ENCODE measurements around the gene MCC.

The MCC gene

DNA sequence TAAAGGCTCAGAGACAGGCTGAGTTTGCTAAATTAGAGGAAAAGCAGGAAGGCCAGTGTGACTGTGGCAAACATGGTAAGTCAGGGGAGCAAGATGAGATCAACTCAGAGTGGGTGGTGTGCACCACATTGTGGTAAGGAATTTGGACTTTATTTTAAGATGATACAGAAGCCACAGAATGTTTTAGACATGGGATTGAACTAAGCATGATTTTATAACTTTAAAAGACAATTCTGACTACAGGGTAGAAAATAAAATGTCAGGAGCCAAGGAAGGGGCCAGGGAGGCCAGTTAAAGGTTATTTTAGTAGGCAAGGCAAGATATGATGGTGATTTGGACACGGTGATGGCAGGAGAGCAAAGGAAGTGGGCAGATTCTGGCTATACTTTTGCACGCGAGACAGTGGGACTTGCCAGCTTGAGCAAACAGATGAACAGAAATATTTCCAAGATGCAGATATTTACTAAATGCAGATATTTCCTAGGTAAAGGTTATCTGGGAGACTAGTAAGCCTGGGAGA, 107.4 kb downstream of the MCC start:
- H3K27ac ChIP-seq (ENCODE audit: low read depth, low read length), result no peak overlapping the region
- H3K9me3 ChIP-seq (ENCODE audit: low read length), result no peaks in the 10 kb centered on the region
- no peaks in the 10 kb centered on the region for H3K27me3 ChIP-seq (ENCODE audit: control insufficient read depth in 1 of 2, insufficient read depth in 2 of 2, low read length in 2 of 2)
- no peaks in the 10 kb centered on the region for H3K4me1 ChIP-seq (ENCODE audit: insufficient read depth, low read length)
- no peaks in the 10 kb centered on the region for H3K36me3 ChIP-seq (ENCODE audit: insufficient read depth, low read length)
- no peak overlapping the region for H3K9ac ChIP-seq (ENCODE audit: low read length)
- no peak overlapping the region for H3K4me3 ChIP-seq (ENCODE audit: low read depth in 1 of 2, low read length in 2 of 2)

DNA sequence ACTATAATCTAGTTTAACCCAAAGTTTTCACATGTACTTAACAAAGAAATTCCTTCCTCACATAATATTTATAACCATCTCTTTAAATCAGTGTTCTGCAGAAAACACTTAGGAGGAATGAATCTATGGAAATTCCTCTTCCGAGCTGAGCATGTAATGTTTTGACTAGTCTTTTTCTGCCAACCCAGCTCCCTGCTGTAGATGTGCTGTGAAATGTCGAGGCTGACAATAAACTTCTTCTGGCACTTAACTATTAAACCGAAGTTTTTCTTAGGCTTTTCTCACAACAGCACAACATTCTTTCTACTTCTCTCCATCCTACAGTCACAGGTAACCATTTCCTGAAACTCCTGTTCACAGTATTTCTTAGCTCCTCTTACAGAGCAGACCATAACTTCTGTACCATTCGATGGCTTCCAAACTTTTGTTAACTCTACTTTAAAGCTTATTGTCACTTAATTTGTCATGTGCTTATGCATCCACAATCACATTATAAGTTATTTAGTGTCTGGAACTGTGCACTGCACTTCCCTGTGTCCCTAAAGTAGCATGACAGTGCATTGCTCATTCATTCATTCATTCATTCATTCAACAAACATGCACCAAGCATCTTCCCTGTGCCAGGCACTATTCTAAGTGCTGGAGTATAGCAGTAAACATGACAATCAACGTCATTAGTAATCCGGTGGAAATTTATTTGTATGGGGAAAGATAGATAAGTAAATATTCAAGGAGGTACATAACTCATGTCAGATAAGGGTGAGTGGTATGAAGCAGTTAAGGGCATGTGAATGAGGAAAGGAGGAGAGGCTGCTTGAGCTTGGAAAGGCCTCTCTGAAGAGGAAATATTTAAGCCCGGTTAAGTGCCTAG, 108.1 kb downstream of the MCC start:
- Histone ChIP-seq H3K27ac (ENCODE audit: low read depth, low read length) (no peak overlapping the region), H3K27me3 (ENCODE audit: control insufficient read depth in 1 of 2, insufficient read depth in 2 of 2, low read length in 2 of 2) (no peaks in the 10 kb centered on the region), H3K36me3 (ENCODE audit: insufficient read depth, low read length) (no peaks in the 10 kb centered on the region), H3K9ac (ENCODE audit: low read length) (no peak overlapping the region), H3K4me3 (ENCODE audit: low read depth in 1 of 2, low read length in 2 of 2) (no peak overlapping the region), H3K4me1 (ENCODE audit: insufficient read depth, low read length) (no peaks in the 10 kb centered on the region), H3K9me3 (ENCODE audit: low read length) (no peaks in the 10 kb centered on the region)

DNA sequence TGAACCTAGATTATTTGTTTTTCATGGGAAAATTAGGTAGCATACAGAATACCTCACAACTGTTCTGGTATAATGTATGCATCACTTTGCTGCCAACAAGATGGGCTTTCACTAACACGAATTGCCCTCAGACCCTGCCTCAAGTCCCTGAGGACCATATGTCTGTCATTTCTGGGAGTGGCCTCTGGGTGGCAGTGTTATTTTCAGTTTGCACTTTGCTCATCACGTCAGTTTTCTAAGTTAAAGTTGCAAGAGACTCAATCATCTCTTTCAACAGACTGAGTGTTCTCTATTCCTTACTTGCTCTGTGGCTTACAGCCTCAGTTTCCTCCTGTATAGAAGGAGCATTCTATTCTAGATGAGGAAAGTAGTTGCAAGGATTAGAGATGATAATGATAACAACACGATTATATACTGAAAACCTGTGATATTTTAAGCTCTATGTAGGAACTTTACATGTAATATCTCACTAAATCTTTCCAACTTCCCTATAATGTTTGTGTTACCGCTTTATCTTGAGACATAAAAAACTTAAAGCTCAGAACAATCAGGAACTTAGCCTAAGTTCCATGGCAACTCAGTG, 109.2 kb downstream of the MCC start:
- H3K4me3 ChIP-seq (ENCODE audit: low read depth in 1 of 2, low read length in 2 of 2), result no peak overlapping the region
- H3K9ac ChIP-seq (ENCODE audit: low read length), result no peak overlapping the region
- no peaks in the 10 kb centered on the region for H3K4me1 ChIP-seq (ENCODE audit: insufficient read depth, low read length)
- H3K36me3 ChIP-seq (ENCODE audit: insufficient read depth, low read length), result no peaks in the 10 kb centered on the region
- no peaks in the 10 kb centered on the region for H3K9me3 ChIP-seq (ENCODE audit: low read length)
- no peaks in the 10 kb centered on the region for H3K27me3 ChIP-seq (ENCODE audit: control insufficient read depth in 1 of 2, insufficient read depth in 2 of 2, low read length in 2 of 2)
- no peak overlapping the region for H3K27ac ChIP-seq (ENCODE audit: low read depth, low read length)

DNA sequence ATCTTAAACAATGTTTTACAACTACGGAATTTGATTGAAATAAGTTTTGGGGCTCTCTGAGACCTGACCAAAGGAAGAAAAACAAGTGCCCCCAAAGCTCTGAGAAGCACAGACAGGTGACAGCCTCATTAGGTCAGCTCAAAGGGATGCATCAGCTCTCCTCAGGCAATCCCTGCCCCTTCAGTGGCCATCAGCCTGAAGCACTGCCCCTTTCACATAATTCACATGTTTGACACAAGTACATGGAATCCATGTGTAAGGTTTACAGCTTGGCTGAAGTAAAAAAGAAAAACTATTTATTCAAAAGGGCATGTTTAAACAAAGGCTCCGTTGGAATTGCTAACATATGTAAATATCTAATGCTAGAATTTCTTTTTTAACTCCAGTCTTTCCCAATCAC, 109.7 kb downstream of the MCC start:
- no peak overlapping the region for H3K27ac ChIP-seq (ENCODE audit: low read depth, low read length)
- no peaks in the 10 kb centered on the region for H3K36me3 ChIP-seq (ENCODE audit: insufficient read depth, low read length)
- H3K4me3 ChIP-seq (ENCODE audit: low read depth in 1 of 2, low read length in 2 of 2), result no peak overlapping the region
- no peak overlapping the region for H3K9ac ChIP-seq (ENCODE audit: low read length)
- H3K4me1 ChIP-seq (ENCODE audit: insufficient read depth, low read length), result no peaks in the 10 kb centered on the region
- no peaks in the 10 kb centered on the region for H3K9me3 ChIP-seq (ENCODE audit: low read length)
- H3K27me3 ChIP-seq (ENCODE audit: control insufficient read depth in 1 of 2, insufficient read depth in 2 of 2, low read length in 2 of 2), result no peaks in the 10 kb centered on the region

DNA sequence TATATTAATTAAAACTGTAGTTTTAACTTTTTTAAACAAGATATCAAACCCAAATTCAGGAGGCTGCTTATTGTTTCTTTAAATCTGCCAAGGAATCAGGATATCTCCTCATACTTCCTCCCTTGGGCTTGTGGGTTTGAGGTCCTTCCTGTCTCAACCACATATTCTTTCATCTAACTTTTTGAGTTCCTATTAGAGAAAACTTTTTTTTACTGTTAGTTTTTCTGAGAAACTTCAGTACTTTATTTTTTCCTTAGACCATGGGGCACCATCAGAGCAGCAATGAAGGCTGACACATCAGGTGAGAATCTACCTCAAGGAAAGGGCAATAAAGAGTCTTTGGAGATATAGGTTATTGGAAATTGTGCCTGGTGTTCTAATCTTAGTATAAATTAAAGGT, 110.2 kb downstream of the MCC start:
- H3K4me1 ChIP-seq (ENCODE audit: insufficient read depth, low read length), result no peaks in the 10 kb centered on the region
- H3K27me3 ChIP-seq (ENCODE audit: control insufficient read depth in 1 of 2, insufficient read depth in 2 of 2, low read length in 2 of 2), result no peaks in the 10 kb centered on the region
- no peak overlapping the region for H3K27ac ChIP-seq (ENCODE audit: low read depth, low read length)
- H3K9ac ChIP-seq (ENCODE audit: low read length), result no peak overlapping the region
- H3K4me3 ChIP-seq (ENCODE audit: low read depth in 1 of 2, low read length in 2 of 2), result no peak overlapping the region
- H3K36me3 ChIP-seq (ENCODE audit: insufficient read depth, low read length), result no peaks in the 10 kb centered on the region
- no peaks in the 10 kb centered on the region for H3K9me3 ChIP-seq (ENCODE audit: low read length)

DNA sequence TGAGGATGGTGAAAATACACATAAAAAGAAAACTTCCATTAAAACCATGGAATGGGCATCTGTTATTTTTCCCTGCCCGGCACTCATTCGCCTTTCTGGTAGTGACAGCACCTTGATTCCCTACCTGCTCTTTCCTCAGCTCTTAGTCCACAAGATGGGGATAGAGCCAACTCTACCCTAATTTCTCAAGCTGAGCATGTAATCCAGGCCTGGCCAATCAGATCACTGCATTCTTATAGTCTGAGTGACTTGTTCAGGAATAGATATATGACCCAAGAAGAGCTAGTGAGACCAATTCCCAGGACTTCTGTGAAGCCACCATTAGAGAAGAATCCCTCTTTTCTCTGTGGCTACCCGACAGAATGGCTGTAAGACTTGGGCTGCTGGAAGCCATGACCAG, 111.6 kb downstream of the MCC start:
- peaks cover 5% of the 10 kb centered on the region for H3K4me1 ChIP-seq (ENCODE audit: insufficient read depth, low read length)
- no peaks in the 10 kb centered on the region for H3K27me3 ChIP-seq (ENCODE audit: control insufficient read depth in 1 of 2, insufficient read depth in 2 of 2, low read length in 2 of 2)
- no peak overlapping the region for H3K27ac ChIP-seq (ENCODE audit: low read depth, low read length)
- H3K9ac ChIP-seq (ENCODE audit: low read length), result no peak overlapping the region
- no peak overlapping the region for H3K4me3 ChIP-seq (ENCODE audit: low read depth in 1 of 2, low read length in 2 of 2)
- H3K36me3 ChIP-seq (ENCODE audit: insufficient read depth, low read length), result no peaks in the 10 kb centered on the region
- no peaks in the 10 kb centered on the region for H3K9me3 ChIP-seq (ENCODE audit: low read length)

DNA sequence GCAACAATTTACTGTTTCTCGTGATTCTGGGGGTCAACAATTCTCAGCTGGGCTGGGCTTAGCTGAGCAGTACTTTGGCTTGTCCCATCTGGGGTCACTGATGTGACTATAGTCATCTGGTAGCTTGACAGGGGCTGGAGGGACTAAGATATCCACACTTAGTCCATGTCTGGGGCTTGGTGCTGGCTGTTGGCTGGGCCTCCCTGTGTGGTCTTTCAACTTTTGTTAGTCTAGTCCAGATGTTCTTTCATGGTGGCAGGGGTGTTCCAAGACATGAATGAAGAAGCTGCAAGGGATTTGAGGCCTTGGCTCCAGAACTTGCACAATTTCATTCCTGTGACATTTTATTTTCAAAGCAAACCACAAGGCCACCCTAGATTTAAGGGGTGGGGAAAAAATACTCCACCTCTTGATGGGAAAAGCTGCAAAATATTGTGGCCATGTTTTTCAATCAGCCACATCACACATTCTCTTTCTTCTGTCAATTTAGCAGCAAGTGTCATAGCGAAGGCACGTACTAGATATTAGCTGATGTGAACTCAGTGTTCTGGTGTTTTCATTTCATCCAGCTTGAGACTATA, 112.7 kb downstream of the MCC start:
- H3K27me3 ChIP-seq (ENCODE audit: control insufficient read depth in 1 of 2, insufficient read depth in 2 of 2, low read length in 2 of 2), result no peaks in the 10 kb centered on the region
- H3K4me3 ChIP-seq (ENCODE audit: low read depth in 1 of 2, low read length in 2 of 2), result no peak overlapping the region
- H3K9me3 ChIP-seq (ENCODE audit: low read length), result no peaks in the 10 kb centered on the region
- peaks cover 7% of the 10 kb centered on the region for H3K4me1 ChIP-seq (ENCODE audit: insufficient read depth, low read length)
- no peak overlapping the region for H3K27ac ChIP-seq (ENCODE audit: low read depth, low read length)
- H3K36me3 ChIP-seq (ENCODE audit: insufficient read depth, low read length), result no peaks in the 10 kb centered on the region
- no peak overlapping the region for H3K9ac ChIP-seq (ENCODE audit: low read length)

DNA sequence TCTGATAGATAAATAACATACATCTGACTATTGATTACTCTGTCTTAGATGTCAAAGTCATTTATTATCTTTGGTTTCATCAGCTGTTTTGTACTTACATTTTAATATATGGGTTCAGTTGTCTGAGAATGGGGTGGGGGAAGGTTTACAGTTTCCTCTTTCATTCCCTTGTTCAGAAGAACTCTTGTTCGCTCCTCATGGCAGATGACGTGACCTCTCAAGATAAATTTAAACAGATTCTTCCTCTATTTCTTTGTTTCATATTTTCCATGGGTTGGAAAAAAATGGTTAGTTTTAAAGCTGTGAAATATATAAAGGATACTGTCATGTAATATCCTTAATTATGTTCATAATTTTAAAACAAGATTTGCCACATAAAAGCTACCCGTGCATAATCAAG, 114.8 kb downstream of the MCC start:
- H3K36me3 ChIP-seq (ENCODE audit: insufficient read depth, low read length), result no peaks in the 10 kb centered on the region
- no peak overlapping the region for H3K4me3 ChIP-seq (ENCODE audit: low read depth in 1 of 2, low read length in 2 of 2)
- H3K27ac ChIP-seq (ENCODE audit: low read depth, low read length), result no peak overlapping the region
- no peaks in the 10 kb centered on the region for H3K9me3 ChIP-seq (ENCODE audit: low read length)
- no peaks in the 10 kb centered on the region for H3K27me3 ChIP-seq (ENCODE audit: control insufficient read depth in 1 of 2, insufficient read depth in 2 of 2, low read length in 2 of 2)
- H3K4me1 ChIP-seq (ENCODE audit: insufficient read depth, low read length), result peaks cover 7% of the 10 kb centered on the region
- H3K9ac ChIP-seq (ENCODE audit: low read length), result no peak overlapping the region

DNA sequence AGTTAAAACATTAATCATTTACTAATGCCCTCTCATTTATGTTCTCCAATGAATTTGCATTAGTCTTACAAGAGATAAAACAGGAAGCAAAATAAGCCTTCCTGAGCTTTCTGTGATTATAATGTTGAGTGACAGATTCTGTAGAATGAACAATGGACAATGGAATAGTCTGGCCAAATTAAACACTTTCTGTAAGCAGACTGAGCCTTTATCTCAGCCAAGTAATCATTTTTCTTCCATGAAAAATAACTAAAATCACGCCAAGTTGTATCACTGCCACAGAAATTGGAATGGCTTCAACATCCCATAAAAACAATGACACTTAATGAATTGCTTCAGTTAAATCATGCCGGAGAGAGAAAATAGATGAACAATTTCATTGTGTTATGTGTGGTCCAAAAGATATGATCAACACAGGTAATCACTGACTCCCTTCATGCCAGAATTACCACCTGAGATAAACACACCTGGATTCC, 116.5 kb downstream of the MCC start:
- H3K27me3 ChIP-seq (ENCODE audit: control insufficient read depth in 1 of 2, insufficient read depth in 2 of 2, low read length in 2 of 2), result no peaks in the 10 kb centered on the region
- H3K9me3 ChIP-seq (ENCODE audit: low read length), result no peaks in the 10 kb centered on the region
- H3K4me1 ChIP-seq (ENCODE audit: insufficient read depth, low read length), result peaks cover 7% of the 10 kb centered on the region
- H3K4me3 ChIP-seq (ENCODE audit: low read depth in 1 of 2, low read length in 2 of 2), result no peak overlapping the region
- H3K27ac ChIP-seq (ENCODE audit: low read depth, low read length), result no peak overlapping the region
- no peak overlapping the region for H3K9ac ChIP-seq (ENCODE audit: low read length)
- no peaks in the 10 kb centered on the region for H3K36me3 ChIP-seq (ENCODE audit: insufficient read depth, low read length)

DNA sequence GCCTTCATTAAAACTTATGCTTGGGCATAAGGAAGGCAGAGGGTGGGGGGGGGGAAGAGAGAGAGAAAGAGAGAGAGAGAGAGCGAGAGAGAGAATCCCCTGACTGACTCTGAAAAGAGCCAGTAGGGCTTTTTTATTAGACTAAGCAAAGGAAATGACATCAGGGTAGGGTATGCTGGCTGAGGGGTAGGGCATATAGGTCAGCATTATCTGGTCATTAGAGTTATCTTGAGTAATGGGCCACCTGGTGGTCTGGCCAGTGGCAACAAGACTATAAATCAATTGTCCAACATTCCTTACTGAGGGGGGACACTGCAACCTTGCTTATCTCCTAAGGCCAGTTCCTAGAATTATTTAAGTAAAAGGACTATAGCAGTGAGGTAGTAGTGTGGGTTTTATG, 120.7 kb downstream of the MCC start:
- H3K4me3 ChIP-seq (ENCODE audit: low read depth in 1 of 2, low read length in 2 of 2), result no peak overlapping the region
- H3K36me3 ChIP-seq (ENCODE audit: insufficient read depth, low read length), result no peaks in the 10 kb centered on the region
- no peaks in the 10 kb centered on the region for H3K27me3 ChIP-seq (ENCODE audit: control insufficient read depth in 1 of 2, insufficient read depth in 2 of 2, low read length in 2 of 2)
- no peaks in the 10 kb centered on the region for H3K9me3 ChIP-seq (ENCODE audit: low read length)
- no peak overlapping the region for H3K27ac ChIP-seq (ENCODE audit: low read depth, low read length)
- peaks cover 7% of the 10 kb centered on the region for H3K4me1 ChIP-seq (ENCODE audit: insufficient read depth, low read length)
- H3K9ac ChIP-seq (ENCODE audit: low read length), result no peak overlapping the region

DNA sequence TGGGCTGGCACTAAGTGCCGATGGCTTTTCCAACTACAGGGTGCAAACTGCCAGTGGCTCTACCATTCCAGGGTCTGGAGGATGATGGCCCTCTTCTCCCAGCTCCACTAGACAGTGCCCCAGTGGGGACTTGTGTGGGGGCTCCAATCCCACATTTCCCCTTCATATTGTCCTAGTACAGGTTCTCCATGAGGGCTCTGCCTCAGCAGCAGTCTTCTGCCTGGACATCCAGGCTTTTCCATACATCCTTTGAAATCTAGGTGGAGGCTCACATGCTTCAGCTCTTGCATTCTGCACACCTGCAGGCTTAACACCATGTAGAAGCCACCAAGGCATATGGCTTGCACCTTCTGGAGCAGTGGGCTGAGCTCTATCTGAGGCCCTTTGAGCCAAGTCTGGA, 123.8 kb downstream of the MCC start:
- H3K4me1 ChIP-seq (ENCODE audit: insufficient read depth, low read length), result peaks cover under 1% of the 10 kb centered on the region
- no peaks in the 10 kb centered on the region for H3K27me3 ChIP-seq (ENCODE audit: control insufficient read depth in 1 of 2, insufficient read depth in 2 of 2, low read length in 2 of 2)
- H3K9ac ChIP-seq (ENCODE audit: low read length), result no peak overlapping the region
- no peak overlapping the region for H3K4me3 ChIP-seq (ENCODE audit: low read depth in 1 of 2, low read length in 2 of 2)
- H3K27ac ChIP-seq (ENCODE audit: low read depth, low read length), result no peak overlapping the region
- no peaks in the 10 kb centered on the region for H3K9me3 ChIP-seq (ENCODE audit: low read length)
- no peaks in the 10 kb centered on the region for H3K36me3 ChIP-seq (ENCODE audit: insufficient read depth, low read length)

Data from muscle layer of colon (tissue), 2 donors.